CD4-positive, alpha-beta memory T cell (primary cell): Measurements from ENCODE around the gene MEIS3. TPM values are rescaled to one million over a fixed set of nuclear protein-coding genes. Genes with fewer than 3 reads are reported as not detected.

Experiments used
- polyA plus RNA-seq, 2 donors: library from polyadenylated mRNA; unstranded; fragments of 300-500 nt; fragmentation: Illumina TruSeq; gene quantifications; one replicate each; pipeline ENCODE4 v1.2.3, GENCODE V29; 2021
- total RNA-seq, 2 experiments: library from RNA; stranded (reverse); gene quantifications; one replicate each; pipeline ENCODE4 v1.2.3, GENCODE V29; 2021

The MEIS3 gene
- total and polyA plus RNA-seq, 4 experiments from 2014 or later: 0.35 to 0.71 TPM; not detected in 2

Other genes starting within 250 kb of the MEIS3 start
- 10 to 100 TPM; 31.9 to 32.2 TPM for gene BBC3, start 188.3 kb downstream of the MEIS3 start, total RNA-seq
- gene BBC3, start 188.3 kb downstream of the MEIS3 start, polyA plus RNA-seq: 1 to 10 TPM; 3.7 to 8.0 TPM
- 10 to 100 TPM; 39.5 to 40.4 TPM for gene CCDC9, start 163.0 kb downstream of the MEIS3 start, total RNA-seq
- 10 to 100 TPM in 1 of 2 donors, 1 to 10 TPM in 1; 4.6 to 11.9 TPM for gene CCDC9, start 163.0 kb downstream of the MEIS3 start, polyA plus RNA-seq
- 10 to 100 TPM; 15.1 to 16.7 TPM for gene INAFM1, start 144.6 kb downstream of the MEIS3 start, total RNA-seq
- gene INAFM1, start 144.6 kb downstream of the MEIS3 start, polyA plus RNA-seq: 1 to 10 TPM; 1.8 to 1.9 TPM
- gene C5AR1, start 109.7 kb downstream of the MEIS3 start, total RNA-seq: 1 to 10 TPM; 4.1 to 4.6 TPM
- not detected for gene C5AR1, start 109.7 kb downstream of the MEIS3 start, polyA plus RNA-seq
- gene C5AR2, start 87.4 kb downstream of the MEIS3 start, total RNA-seq: 1 to 10 TPM; 2.1 to 2.9 TPM
- gene C5AR2, start 87.4 kb downstream of the MEIS3 start, polyA plus RNA-seq: under 1 TPM; 0.10 to 0.11 TPM
- gene DHX34, start 70.2 kb downstream of the MEIS3 start, total RNA-seq: 10 to 100 TPM; 26.5 to 27.3 TPM
- 1 to 10 TPM; 1.7 to 7.4 TPM for gene DHX34, start 70.2 kb downstream of the MEIS3 start, polyA plus RNA-seq
- not detected for gene SLC8A2, start 52.4 kb upstream of the MEIS3 start, total RNA-seq
- not detected for gene SLC8A2, start 52.4 kb upstream of the MEIS3 start, polyA plus RNA-seq
- 1 to 10 TPM; 4.0 to 4.3 TPM for gene KPTN, start 64.7 kb upstream of the MEIS3 start, total RNA-seq
- gene KPTN, start 64.7 kb upstream of the MEIS3 start, polyA plus RNA-seq: 10 to 100 TPM in 1 of 2 donors, 1 to 10 TPM in 1; 4.8 to 10.6 TPM
- 10 to 100 TPM; 84.1 to 88.1 TPM for gene NAPA, start 95.5 kb upstream of the MEIS3 start, total RNA-seq
- gene NAPA, start 95.5 kb upstream of the MEIS3 start, polyA plus RNA-seq: 100 to 1,000 TPM in 1 of 2 donors, 10 to 100 TPM in 1; 90.8 to 129 TPM
- under 1 TPM; 0.53 to 0.79 TPM for gene ZNF541, start 153.6 kb upstream of the MEIS3 start, total RNA-seq
- gene ZNF541, start 153.6 kb upstream of the MEIS3 start, polyA plus RNA-seq: under 1 TPM in 1 of 2 donors, not detected in 1; 0.09 TPM
- 10 to 100 TPM; 31.7 to 32.9 TPM for gene BICRA, start 189.6 kb upstream of the MEIS3 start, total RNA-seq
- 1 to 10 TPM in 1 of 2 donors, not detected in 1; 2.3 TPM for gene BICRA, start 189.6 kb upstream of the MEIS3 start, polyA plus RNA-seq